Measurements from ENCODE around the gene SND1. TPM values are rescaled to one million over a fixed set of nuclear protein-coding genes. Genes with fewer than 3 reads are reported as not detected.

Gene SND1
- total RNA-seq, 4 donors from 2014 or later: 62.0 to 89.4 (median 82.1) TPM

- intact Hi-C loops (cut with DNase I; ENCODE audit: low total_unique reads): no loop called here
- TF ChIP-seq, protein P1, sequence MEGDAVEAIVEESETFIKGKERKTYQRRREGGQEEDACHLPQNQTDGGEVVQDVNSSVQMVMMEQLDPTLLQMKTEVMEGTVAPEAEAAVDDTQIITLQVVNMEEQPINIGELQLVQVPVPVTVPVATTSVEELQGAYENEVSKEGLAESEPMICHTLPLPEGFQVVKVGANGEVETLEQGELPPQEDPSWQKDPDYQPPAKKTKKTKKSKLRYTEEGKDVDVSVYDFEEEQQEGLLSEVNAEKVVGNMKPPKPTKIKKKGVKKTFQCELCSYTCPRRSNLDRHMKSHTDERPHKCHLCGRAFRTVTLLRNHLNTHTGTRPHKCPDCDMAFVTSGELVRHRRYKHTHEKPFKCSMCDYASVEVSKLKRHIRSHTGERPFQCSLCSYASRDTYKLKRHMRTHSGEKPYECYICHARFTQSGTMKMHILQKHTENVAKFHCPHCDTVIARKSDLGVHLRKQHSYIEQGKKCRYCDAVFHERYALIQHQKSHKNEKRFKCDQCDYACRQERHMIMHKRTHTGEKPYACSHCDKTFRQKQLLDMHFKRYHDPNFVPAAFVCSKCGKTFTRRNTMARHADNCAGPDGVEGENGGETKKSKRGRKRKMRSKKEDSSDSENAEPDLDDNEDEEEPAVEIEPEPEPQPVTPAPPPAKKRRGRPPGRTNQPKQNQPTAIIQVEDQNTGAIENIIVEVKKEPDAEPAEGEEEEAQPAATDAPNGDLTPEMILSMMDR (IDR thresholded peaks at IDR 0.05): no peak
- no peak for TF ChIP-seq POLR2A (IDR thresholded peaks at IDR 0.05)
- 82 to 90% methylated on average over 14 of the region's 14 CpGs for WGBS, 2 donors
- DNase-seq (ENCODE audit: low spot score in 2 of 2): no peak
- H3K4me3 ChIP-seq (ENCODE audit: low read depth, poor library complexity, severe bottlenecking): no peak overlapping the region
Measured at GRCh38 chr7:128093614-128094570, 441.9 kb downstream of the SND1 start.

- 93 to 96% methylated on average over 8 of the region's 8 CpGs for WGBS, 2 donors
- intact Hi-C loops (cut with DNase I; ENCODE audit: low total_unique reads): no loop called here
- TF ChIP-seq POLR2A (IDR thresholded peaks at IDR 0.05): no peak
- TF ChIP-seq, protein P1 (IDR thresholded peaks at IDR 0.05): no peak
- DNase-seq (ENCODE audit: low spot score in 2 of 2): no peak
- no peak overlapping the region for H3K4me3 ChIP-seq (ENCODE audit: low read depth, poor library complexity, severe bottlenecking)
Measured at GRCh38 chr7:128094686-128095085, 442.7 kb downstream of the SND1 start.

DNA sequence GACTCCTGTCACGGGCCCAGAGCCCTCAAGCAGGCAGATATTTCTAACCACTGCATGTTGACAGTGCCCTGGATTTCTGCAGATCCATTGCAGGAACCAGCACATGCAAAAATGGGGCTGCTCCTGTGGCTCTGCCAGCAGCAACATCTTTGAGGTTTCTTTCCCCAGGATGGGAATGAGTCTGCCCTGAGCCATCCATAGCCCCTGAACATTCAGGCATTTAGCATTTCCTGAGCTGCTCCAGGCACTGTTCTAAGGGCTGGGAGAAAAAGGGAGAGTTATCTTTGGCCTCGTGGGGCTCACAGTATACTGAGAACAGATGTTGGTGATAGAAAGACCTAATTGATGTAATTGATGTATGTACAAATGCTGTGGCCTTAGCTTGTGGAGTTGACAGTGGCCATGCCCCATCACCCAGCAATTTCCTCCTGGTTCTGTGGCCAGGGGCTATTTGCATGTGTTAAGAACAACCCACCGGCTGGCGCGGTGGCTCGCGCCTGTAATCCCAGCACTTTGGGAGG lies 445.3 kb downstream of the SND1 start:
- H3K4me3 ChIP-seq (ENCODE audit: low read depth, poor library complexity, severe bottlenecking): no peak overlapping the region
- TF ChIP-seq POLR2A (IDR thresholded peaks at IDR 0.05): no peak
- TF ChIP-seq, protein P1 (IDR thresholded peaks at IDR 0.05): no peak
- intact Hi-C loops (cut with DNase I; ENCODE audit: low total_unique reads): no loop called here
- DNase-seq (ENCODE audit: low spot score in 2 of 2): no peak
- 90 to 94% methylated on average over 7 of the region's 7 CpGs for WGBS, 2 donors

- H3K4me3 ChIP-seq (ENCODE audit: low read depth, poor library complexity, severe bottlenecking): no peak overlapping the region
- 84 to 94% methylated on average over 5 of the region's 5 CpGs for WGBS, 2 donors
- intact Hi-C loops (cut with DNase I; ENCODE audit: low total_unique reads): no loop called here
- no peak for TF ChIP-seq POLR2A (IDR thresholded peaks at IDR 0.05)
- TF ChIP-seq, protein P1 (IDR thresholded peaks at IDR 0.05): no peak
- no peak for DNase-seq (ENCODE audit: low spot score in 2 of 2)
Measured at GRCh38 chr7:128098629-128099028, 446.6 kb downstream of the SND1 start.

- intact Hi-C loops (cut with DNase I; ENCODE audit: low total_unique reads): no loop called here
- TF ChIP-seq POLR2A (IDR thresholded peaks at IDR 0.05): no peak
- TF ChIP-seq, protein P1 (IDR thresholded peaks at IDR 0.05): no peak
- 86 to 87% methylated on average over 5 of the region's 5 CpGs for WGBS, 2 donors
- H3K4me3 ChIP-seq (ENCODE audit: low read depth, poor library complexity, severe bottlenecking): no peak overlapping the region
- no peak for DNase-seq (ENCODE audit: low spot score in 2 of 2)
Measured at GRCh38 chr7:128099204-128099671, 447.2 kb downstream of the SND1 start.
